GM12873 (cell line): ENCODE measurements around the gene PCDHGA6.

Experiments
- TF ChIP-seq, protein P1 (sequence below): IDR thresholded peaks from 2 replicates; pipeline ENCODE4 v1.5.1; 2012; ENCODE audit warnings: low read depth, mild to moderate bottlenecking, moderate library complexity, low read length, control low read depth; ENCODE audit not compliant: insufficient read depth; ENCODE audit errors: missing control alignments

PCDHGA6 gene

DNA sequence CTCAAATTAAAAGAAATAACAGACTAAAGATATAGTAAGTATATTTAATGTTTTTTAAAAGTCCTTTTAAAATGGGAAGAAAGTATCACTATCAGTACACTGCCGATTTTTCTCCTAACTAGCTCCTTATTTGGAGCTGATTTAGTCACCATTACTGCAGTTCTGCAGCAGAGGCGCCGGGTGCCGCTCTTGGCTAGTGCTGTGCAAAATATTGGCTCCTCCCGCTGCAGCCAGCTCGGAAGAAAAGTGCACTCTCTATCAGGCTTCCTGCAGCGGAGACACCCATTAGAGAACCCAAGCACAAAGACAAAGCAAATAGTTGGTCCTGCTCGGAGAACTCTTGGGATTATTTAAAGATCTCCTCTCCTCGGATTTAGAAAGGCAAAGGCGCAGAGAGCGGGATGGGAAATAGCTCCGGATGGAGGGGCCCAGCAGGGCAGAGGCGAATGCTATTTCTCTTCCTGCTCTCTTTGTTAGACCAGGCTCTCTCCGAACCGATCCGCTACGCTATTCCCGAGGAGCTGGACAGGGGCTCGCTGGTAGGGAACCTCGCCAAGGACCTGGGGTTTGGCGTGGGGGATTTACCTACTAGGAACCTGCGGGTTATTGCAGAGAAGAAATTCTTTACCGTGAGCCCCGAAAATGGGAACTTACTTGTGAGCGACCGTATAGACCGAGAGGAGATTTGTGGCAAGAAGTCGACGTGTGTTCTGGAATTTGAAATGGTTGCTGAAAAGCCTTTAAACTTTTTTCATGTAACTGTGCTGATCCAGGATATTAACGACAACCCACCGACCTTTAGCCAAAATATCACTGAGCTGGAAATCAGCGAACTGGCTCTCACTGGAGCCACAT, 3.5 kb upstream of the PCDHGA6 start, which contains the start of gene PCDHGB3:
Gene PCDHGB3, plus strand, starts transcription at position 249 of the 855 bp plus-strand sequence. Its CDS starts 153 bp downstream, at position 402.
- TF ChIP-seq, protein P1, sequence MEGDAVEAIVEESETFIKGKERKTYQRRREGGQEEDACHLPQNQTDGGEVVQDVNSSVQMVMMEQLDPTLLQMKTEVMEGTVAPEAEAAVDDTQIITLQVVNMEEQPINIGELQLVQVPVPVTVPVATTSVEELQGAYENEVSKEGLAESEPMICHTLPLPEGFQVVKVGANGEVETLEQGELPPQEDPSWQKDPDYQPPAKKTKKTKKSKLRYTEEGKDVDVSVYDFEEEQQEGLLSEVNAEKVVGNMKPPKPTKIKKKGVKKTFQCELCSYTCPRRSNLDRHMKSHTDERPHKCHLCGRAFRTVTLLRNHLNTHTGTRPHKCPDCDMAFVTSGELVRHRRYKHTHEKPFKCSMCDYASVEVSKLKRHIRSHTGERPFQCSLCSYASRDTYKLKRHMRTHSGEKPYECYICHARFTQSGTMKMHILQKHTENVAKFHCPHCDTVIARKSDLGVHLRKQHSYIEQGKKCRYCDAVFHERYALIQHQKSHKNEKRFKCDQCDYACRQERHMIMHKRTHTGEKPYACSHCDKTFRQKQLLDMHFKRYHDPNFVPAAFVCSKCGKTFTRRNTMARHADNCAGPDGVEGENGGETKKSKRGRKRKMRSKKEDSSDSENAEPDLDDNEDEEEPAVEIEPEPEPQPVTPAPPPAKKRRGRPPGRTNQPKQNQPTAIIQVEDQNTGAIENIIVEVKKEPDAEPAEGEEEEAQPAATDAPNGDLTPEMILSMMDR: peak; percentile 67

DNA sequence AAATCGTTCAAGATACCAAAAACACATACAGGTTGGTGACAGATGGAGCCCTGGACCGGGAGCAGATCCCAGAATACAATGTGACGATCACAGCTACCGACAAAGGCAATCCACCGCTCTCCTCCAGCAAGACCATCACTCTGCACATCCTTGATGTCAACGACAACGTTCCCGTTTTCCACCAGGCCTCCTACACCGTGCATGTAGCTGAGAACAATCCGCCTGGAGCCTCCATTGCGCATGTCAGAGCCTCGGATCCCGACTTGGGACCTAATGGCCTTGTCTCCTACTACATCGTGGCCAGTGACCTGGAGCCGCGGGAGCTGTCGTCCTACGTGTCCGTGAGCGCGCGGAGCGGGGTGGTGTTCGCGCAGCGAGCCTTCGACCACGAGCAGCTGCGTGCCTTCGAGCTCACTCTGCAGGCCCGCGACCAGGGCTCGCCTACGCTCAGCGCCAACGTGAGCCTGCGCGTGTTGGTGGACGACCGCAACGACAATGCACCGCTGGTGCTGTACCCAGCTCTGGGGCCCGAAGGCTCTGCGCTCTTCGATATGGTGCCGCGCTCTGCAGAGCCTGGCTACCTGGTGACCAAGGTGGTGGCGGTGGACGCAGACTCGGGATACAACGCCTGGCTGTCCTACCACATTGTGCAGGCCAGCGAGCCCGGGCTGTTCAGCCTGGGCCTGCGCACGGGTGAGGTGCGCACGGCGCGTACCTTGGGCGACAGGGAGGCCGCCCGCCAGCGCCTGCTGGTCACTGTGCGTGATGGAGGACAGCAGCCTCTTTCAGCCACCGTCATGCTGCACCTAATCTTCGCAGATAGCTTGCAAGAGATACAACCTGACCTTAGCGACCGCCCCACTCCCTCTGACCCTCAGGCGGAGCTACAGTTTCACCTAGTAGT, 1.9 kb upstream of the PCDHGA6 start:
- TF ChIP-seq, protein P1: no peak

DNA sequence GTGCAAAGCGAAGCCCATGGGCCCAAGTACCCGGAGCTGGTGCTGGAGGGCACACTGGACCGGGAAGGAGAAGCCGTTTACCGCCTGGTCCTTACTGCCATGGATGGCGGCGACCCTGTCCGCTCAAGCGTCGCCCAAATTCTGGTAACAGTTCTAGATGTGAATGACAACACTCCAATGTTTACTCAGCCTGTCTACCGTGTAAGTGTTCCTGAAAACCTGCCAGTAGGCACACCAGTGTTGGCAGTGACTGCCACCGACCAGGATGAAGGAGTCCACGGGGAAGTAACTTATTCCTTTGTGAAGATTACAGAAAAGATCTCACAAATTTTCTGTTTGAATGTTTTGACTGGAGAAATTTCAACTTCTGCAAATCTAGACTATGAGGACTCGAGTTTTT, 936 bp downstream of the PCDHGA6 start:
- TF ChIP-seq, protein P1: no peak

DNA sequence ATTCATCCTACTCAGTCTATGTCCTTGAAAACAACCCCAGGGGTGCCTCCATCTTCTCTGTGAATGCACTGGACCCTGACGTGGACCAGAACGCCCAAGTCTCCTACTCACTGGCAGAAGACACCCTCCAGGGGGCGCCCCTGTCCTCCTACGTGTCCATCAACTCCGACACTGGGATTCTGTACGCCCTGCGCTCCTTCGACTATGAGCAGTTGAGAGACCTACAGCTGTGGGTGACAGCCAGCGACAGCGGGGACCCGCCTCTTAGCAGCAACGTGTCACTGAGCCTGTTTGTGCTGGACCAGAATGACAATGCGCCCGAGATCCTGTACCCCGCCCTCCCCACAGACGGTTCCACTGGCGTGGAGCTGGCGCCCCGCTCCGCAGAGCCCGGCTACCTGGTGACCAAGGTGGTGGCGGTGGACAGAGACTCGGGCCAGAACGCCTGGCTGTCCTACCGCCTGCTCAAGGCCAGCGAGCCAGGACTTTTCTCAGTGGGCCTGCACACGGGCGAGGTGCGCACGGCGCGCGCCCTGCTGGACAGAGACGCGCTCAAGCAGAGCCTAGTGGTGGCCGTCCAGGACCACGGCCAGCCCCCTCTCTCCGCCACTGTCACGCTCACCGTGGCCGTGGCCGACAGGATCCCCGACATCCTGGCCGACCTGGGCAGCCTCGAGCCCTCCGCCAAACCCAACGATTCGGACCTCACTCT, 1.9 kb downstream of the PCDHGA6 start:
- TF ChIP-seq, protein P1: peak; percentile 15

DNA sequence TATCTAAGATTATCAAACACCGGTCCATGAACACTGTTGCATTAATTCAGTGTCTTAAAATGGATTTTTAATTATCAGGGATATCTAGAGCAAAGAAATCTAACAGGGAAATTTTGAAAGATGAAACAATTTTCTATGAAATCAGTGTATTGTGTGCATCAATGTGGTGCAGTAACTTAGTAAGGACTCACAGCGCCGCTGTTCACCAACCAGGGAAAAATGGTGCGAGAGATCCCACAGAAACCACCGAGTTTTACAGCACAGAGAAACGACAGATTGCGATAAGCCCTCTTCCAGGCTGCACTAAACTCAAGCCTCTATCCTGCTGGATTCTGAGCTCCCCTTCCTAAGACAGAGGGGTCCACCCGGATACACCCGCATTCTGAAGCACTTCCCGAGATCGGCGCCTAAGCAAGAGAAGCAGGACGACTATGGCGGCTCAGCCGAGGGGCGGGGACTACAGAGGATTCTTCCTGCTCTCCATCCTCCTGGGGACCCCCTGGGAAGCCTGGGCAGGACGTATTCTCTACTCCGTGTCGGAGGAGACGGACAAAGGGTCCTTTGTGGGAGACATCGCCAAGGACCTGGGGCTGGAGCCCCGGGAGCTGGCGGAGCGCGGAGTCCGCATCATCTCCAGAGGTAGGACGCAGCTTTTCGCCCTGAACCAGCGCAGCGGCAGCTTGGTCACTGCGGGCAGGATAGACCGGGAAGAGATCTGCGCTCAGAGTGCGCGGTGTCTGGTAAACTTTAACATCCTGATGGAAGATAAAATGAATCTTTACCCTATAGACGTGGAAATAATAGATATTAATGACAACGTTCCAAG, 9.0 kb downstream of the PCDHGA6 start, which contains the start of gene PCDHGA7:
Gene PCDHGA7, plus strand, starts transcription at position 274 of the 826 bp plus-strand sequence. Its CDS starts 158 bp downstream, at position 432.
- TF ChIP-seq, protein P1: no peak

DNA sequence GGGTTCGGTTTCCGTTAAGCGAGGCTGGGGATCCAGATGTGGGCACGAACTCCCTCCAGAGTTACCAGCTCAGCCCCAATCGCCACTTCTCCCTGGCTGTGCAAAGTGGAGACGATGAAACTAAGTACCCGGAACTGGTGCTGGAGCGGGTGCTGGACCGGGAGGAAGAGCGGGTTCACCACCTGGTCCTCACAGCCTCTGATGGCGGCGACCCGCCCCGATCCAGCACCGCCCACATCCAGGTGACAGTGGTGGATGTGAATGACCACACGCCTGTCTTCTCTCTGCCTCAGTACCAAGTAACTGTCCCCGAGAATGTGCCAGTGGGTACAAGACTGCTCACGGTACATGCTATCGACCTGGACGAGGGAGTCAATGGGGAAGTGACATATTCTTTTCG, 9.7 kb downstream of the PCDHGA6 start:
- TF ChIP-seq, protein P1: no peak
